ENCODE data around the gene TNFRSF19. TPM values are rescaled to one million over a fixed set of nuclear protein-coding genes. Genes with fewer than 3 reads are reported as not detected.

The TNFRSF19 gene
- total and polyA plus RNA-seq, 10 of the 15 experiments (the other 5 are each of a cell fraction or from before 2014, with no cell fraction given) = 16.4 to 46.2 (median 35.4) TPM

GRCh38 chr13:23707674-23708073 lies 137.5 kb downstream of the TNFRSF19 start:
- WGBS (ENCODE audit: insufficient coverage, insufficient replicate concordance, low lambda C conversion rate, missing lambda C conversion rate) = 68% methylated on average over 3 of the region's 3 CpGs
- no peak overlapping the region for H3K4me2 ChIP-seq (ENCODE audit: control insufficient read depth, insufficient read depth)
- in situ Hi-C loops (cut with MboI) (no loop called here), intact Hi-C loops (cut with micrococcal nuclease; ENCODE audit: unreplicated experiment) (loop anchor here (2.0 kb wide), 2 partner anchors 197 to 241 kb away; no protein-coding TSS in a partner anchor)
- H3K79me2 ChIP-seq (ENCODE audit: control insufficient read depth, insufficient read depth, low read length) = no peaks in the 10 kb centered on the region
- no peak overlapping the region for H3K4me3 ChIP-seq
- no peaks in the 10 kb centered on the region for H3K9me3 ChIP-seq (replicated peaks; ENCODE audit: control insufficient read depth, insufficient read depth, low read length)
- RAD21 ChIA-PET (ENCODE audit: unreplicated experiment) = interaction anchor here (0.9 to 1.2 kb wide), 3 partner anchors 195 to 240 kb away, joined by 3 to 7 read pairs (median 4); no protein-coding TSS in a partner anchor
- no peak overlapping the region; the same call in 1 of the 2 replicates for H2AFZ ChIP-seq (ENCODE audit: control insufficient read depth, low read depth, low read length)
- H3K9ac ChIP-seq (ENCODE audit: control insufficient read depth, insufficient read depth, low read length) = no peak overlapping the region
- FAIRE-seq = no peak
- H4K20me1 ChIP-seq (ENCODE audit: control insufficient read depth, insufficient read depth) = no peaks in the 10 kb centered on the region
- no peaks in the 10 kb centered on the region for H3K36me3 ChIP-seq (ENCODE audit: control insufficient read depth in 2 of 2, insufficient read depth in 2 of 2, low read length in 1 of 2)
- no peaks in the 10 kb centered on the region; a peak in 1 of 4 replicates for H3K27me3 ChIP-seq (replicated peaks in 1 of 2; ENCODE audit: control insufficient read depth in 2 of 2, insufficient read depth in 2 of 2, low read length in 1 of 2)
- H3K4me1 ChIP-seq (ENCODE audit: control insufficient read depth, insufficient read depth, low read length) = peaks cover 12% of the 10 kb centered on the region
- no peak overlapping the region for H3K27ac ChIP-seq (ENCODE audit: control insufficient read depth, insufficient read depth)
- peak; percentile 66 for ATAC-seq
- no peak for DNase-seq (ENCODE audit: low read depth, low spot score)
- CTCF ChIA-PET = interaction anchor here (0.6 to 3.0 kb wide), 17 partner anchors 10 to 241 kb away, joined by 3 to 12 read pairs (median 4); partner anchors contain the start of gene MIPEP
- no TSS peak for BruUV-seq (replicated peaks)
- SMC1A ChIA-PET (ENCODE audit: uncharacterized antibody, unreplicated experiment) = interaction anchor here (0.7 to 2.1 kb wide), 8 partner anchors 11 to 240 kb away, joined by 3 to 8 read pairs (median 5); partner anchors contain the start of gene MIPEP
- POLR2A ChIA-PET = no interaction called here
- TF ChIP-seq ZNF24 (IDR thresholded peaks at IDR 0.05) (no peak), PAX5 (IDR thresholded peaks at IDR 0.05; ENCODE audit: borderline replicate concordance, low read depth, low read length) (no peak), IRF4 (IDR thresholded peaks at IDR 0.05; ENCODE audit: low read depth, low read length) (no peak), YBX1 (IDR thresholded peaks at IDR 0.05) (no peak), RAD21 (IDR thresholded peaks at IDR 0.05; ENCODE audit: insufficient read depth, low read depth, low read length) (peak; percentile 50), MAX (IDR thresholded peaks at IDR 0.05; ENCODE audit: low read depth, low read length) (no peak), STAT3 (IDR thresholded peaks at IDR 0.05; ENCODE audit: low read depth, low read length) (no peak), RELB (IDR thresholded peaks at IDR 0.05; ENCODE audit: low read depth) (no peak), CHD2 (IDR thresholded peaks at IDR 0.05; ENCODE audit: borderline replicate concordance, low read depth, low read length) (no peak), ZNF384 (IDR thresholded peaks at IDR 0.05; ENCODE audit: borderline replicate concordance, low read depth, low read length) (no peak), SPI1 (IDR thresholded peaks at IDR 0.05; ENCODE audit: borderline replicate concordance, insufficient read depth, low read depth, low read length) (no peak), PKNOX1 (IDR thresholded peaks at IDR 0.05) (no peak), CTCF (IDR thresholded peaks at IDR 0.05 in 2 of 3, conservative IDR thresholded peaks at IDR 0.05 in 1 of 3; ENCODE audit: control insufficient read depth in 2 of 3, extremely low read depth in 1 of 3, insufficient read depth in 1 of 3, low read depth in 3 of 3, low read length in 3 of 3) (peak in 2 of 3 experiments; percentile 39 to 40; a peak in 5 of 6 replicates), BRCA1 (IDR thresholded peaks at IDR 0.05; ENCODE audit: low read depth, low read length) (no peak), FOXM1 (IDR thresholded peaks at IDR 0.05; ENCODE audit: low read depth, low read length) (no peak), CEBPZ (IDR thresholded peaks at IDR 0.05; ENCODE audit: low read depth, low read length) (no peak)

All from GM12878 (cell line).